HG02870 (cell line): ENCODE data around the gene LMBR1.

Experiments used
- ATAC-seq: cut with Tn5 transposase; IDR thresholded peaks from one replicate; pipeline ENCODE4 v1.9.1; 2021; ENCODE audit warnings: mild to moderate bottlenecking, moderate library complexity; ENCODE audit not compliant: unreplicated experiment

The LMBR1 gene

DNA sequence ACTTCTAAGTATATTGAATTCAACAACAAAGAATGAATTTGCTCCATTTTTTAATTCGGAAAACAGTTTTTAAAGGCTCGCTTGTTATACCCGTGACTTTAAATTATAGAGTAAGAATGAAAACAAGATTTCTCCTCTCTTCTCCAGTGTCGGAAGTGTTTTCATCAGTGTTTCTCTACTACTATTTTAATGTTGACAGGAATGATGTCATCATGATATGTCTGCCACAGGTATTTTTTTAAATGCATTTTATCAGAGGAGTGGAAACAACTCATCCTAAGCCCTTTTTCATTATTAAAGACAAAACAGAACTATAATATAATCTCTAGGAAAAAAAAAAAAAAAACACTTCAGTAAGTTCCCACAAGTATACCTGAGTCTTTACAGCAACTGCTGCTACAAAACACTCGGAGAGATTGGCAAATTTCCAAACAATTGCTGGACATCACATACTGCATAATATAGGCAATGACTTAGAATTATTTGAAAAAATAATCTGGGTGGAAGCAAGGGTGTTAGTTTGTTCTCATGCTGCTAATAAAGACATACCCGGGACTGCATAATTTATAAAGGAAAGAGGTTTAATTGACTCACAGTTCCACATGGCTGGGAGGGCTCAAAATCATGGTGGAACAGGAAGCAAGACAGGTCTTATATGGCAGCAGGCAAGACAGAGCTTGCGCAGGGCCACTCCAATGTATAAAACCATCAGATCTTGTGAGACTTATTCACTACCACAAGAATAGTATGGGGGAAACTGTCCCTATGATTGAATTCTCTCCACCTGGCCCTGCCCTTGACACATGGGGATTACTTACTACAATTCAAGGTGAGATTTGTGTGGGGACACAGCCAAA is 257.2 kb downstream of the LMBR1 start:
- ATAC-seq = no peak

DNA sequence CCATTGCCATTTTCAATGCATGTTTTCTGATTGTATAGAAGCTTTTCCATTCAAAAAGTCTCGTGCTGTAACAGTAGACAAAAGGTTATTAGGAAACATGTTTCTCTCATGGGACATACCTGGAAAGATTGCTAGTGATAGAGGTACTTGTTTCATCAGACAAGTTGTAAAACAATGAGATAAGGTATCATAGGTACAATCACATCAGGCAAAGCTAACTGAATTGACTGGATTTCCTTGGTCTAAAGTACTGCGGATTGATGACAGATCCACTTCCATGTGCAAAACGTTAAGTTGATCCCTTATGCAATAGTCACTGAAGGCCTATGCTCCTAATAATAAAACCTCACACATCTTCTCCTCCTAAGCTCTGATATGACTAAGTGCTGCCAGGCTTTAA is 258.9 kb downstream of the LMBR1 start:
- no peak for ATAC-seq

DNA sequence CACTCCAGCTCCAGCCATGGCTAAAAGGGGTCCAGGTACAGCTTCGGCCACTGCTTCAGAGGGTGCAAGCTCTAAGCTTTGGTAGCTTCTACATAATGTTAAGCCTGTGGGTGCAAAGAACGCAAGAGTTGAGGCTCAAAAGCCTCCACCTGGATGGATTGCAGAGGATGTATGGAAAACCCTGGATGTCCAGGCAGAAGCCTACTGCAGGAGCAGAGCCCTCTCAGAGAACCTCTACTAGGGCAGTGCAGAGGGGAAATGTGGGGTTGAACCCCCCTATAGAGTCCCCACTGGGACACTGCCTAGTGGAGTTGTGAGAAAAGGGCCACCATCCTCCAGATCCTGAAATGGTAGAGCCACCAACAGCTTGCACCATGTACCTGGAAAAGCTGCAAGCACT is 263.1 kb downstream of the LMBR1 start:
- no peak for ATAC-seq

DNA sequence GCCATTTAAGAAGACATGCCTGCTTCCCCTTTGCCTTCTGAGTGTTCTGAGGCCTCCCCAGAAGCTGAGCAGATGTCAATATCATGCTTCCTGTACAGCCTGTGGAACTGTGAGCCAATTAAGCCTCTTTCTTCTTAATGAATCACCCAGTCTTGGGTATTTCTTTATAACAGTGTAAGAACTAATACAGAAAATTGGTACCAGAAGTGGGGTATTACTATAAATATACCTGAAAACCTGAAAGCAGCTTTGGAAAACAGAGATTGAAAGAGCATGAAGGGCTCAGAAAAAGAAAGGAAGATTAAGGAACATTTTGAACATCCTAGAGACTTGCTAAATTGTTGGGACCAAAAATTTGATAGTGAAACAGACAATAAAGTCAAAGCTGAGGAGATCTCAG is 264.4 kb downstream of the LMBR1 start:
- ATAC-seq = no peak
